Measurements from ENCODE around the gene TAF1. TPM values are rescaled to one million over a fixed set of nuclear protein-coding genes. Genes with fewer than 3 reads are reported as not detected.
"Not testable (repeated sequence)": the region's sequence is repeated elsewhere in the genome, so short reads cannot be mapped to it uniquely, and the experiment has no call there.

The TAF1 gene
- total RNA-seq, 1 donor from 2014 or later = 23.3 TPM

DNA sequence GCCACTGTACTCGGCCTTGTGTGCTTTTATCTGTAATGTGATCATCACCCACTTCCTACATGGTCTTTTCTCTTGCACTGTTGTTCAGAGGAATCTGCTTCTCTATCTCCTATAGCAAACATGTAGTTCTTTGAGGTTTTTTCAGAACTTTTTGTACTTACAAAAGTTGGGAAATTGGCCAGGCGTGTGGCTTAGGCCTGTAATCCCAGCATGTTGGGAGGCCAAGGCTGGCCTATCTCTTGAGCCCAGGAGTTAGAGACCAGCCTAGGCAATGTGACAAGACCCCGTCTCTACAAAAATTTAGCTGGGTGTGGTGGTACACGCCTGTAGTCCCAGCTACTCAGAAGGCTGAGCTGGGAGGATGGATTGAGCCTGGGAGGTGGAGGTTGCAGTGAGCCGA lies 30.4 kb downstream of the TAF1 start:
- Mint-ChIP-seq H3K27me3 (ENCODE audit: low read depth, unreplicated experiment) (no peaks in the 10 kb centered on the region), H3K4me1 (ENCODE audit: low read depth, unreplicated experiment) (no peaks in the 10 kb centered on the region)
- peaks cover 23% of the 10 kb centered on the region for H3K36me3 ChIP-seq (ENCODE audit: insufficient read depth, low read length)

DNA sequence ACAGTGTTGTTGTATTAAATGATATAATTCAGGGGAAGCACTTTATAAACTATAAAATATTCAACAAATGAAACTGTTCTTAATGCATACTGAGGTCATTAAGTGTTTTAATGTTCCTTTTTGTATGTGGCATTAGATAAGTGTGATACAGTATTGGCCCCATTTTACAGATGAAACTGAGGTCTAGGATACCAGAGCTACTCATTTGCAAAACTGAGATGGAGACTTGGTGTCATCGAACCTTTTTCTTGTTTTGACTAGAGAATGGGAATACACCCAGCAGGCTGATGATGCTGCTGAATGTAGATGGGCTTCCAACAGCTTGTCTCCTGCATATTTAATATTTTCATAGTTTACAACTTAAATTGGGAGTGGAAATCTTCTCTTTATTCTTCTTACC lies 34.6 kb downstream of the TAF1 start:
- Mint-ChIP-seq H3K4me1 (ENCODE audit: low read depth, unreplicated experiment) (no peaks in the 10 kb centered on the region), H3K36me3 (ENCODE audit: low read depth, unreplicated experiment) (peaks cover 6% of the 10 kb centered on the region), H3K27ac (ENCODE audit: unreplicated experiment) (no peak overlapping the region), H3K27me3 (ENCODE audit: low read depth, unreplicated experiment) (no peaks in the 10 kb centered on the region), H3K9me3 (ENCODE audit: unreplicated experiment) (peaks cover 2% of the 10 kb centered on the region), H3K4me3 (ENCODE audit: unreplicated experiment) (no peak overlapping the region)
- Histone ChIP-seq H4K20me1 (ENCODE audit: insufficient read depth, low read length) (no peaks in the 10 kb centered on the region), H2AFZ (ENCODE audit: low read depth, low read length) (no peak overlapping the region), H3K9me3 (ENCODE audit: insufficient read depth, low read depth, low read length) (no peaks in the 10 kb centered on the region), H3K4me2 (ENCODE audit: low read length) (no peak overlapping the region), H3K4me1 (ENCODE audit: insufficient read depth, low read length) (no peaks in the 10 kb centered on the region), H3K79me2 (ENCODE audit: insufficient read depth, low read length) (no peaks in the 10 kb centered on the region), H3K4me3 (ENCODE audit: insufficient read depth, low read depth, low read length) (no peak overlapping the region), H3K9ac (ENCODE audit: low read length) (no peak overlapping the region), H3K27ac (ENCODE audit: low read depth, low read length) (no peak overlapping the region), H3K36me3 (ENCODE audit: insufficient read depth, low read length) (peaks cover 12% of the 10 kb centered on the region), H3K27me3 (ENCODE audit: insufficient read depth, low read length) (no peaks in the 10 kb centered on the region)
- TF ChIP-seq, protein P1, sequence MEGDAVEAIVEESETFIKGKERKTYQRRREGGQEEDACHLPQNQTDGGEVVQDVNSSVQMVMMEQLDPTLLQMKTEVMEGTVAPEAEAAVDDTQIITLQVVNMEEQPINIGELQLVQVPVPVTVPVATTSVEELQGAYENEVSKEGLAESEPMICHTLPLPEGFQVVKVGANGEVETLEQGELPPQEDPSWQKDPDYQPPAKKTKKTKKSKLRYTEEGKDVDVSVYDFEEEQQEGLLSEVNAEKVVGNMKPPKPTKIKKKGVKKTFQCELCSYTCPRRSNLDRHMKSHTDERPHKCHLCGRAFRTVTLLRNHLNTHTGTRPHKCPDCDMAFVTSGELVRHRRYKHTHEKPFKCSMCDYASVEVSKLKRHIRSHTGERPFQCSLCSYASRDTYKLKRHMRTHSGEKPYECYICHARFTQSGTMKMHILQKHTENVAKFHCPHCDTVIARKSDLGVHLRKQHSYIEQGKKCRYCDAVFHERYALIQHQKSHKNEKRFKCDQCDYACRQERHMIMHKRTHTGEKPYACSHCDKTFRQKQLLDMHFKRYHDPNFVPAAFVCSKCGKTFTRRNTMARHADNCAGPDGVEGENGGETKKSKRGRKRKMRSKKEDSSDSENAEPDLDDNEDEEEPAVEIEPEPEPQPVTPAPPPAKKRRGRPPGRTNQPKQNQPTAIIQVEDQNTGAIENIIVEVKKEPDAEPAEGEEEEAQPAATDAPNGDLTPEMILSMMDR (IDR thresholded peaks at IDR 0.05; ENCODE audit: insufficient read depth, low read depth, low read length) = no peak
- no peak for TF ChIP-seq EZH2 (IDR thresholded peaks at IDR 0.05; ENCODE audit: insufficient read depth, low read length)
- FAIRE-seq = no peak
- DNase-seq (ENCODE audit: low read depth) = no peak

More for the DNA sequence above, 30.4 kb downstream of the TAF1 start:
- TF ChIP-seq, protein P1 (IDR thresholded peaks at IDR 0.05; ENCODE audit: insufficient read depth, low read depth, low read length) = no peak
- no peak for TF ChIP-seq EZH2 (IDR thresholded peaks at IDR 0.05; ENCODE audit: insufficient read depth, low read length)
- no peak for DNase-seq (ENCODE audit: low read depth)
- Histone ChIP-seq H3K4me1 (ENCODE audit: insufficient read depth, low read length) (no peaks in the 10 kb centered on the region), H3K9me3 (ENCODE audit: insufficient read depth, low read depth, low read length) (no peaks in the 10 kb centered on the region), H4K20me1 (ENCODE audit: insufficient read depth, low read length) (no peaks in the 10 kb centered on the region), H3K79me2 (ENCODE audit: insufficient read depth, low read length) (no peaks in the 10 kb centered on the region), H2AFZ (ENCODE audit: low read depth, low read length) (no peak overlapping the region), H3K9ac (ENCODE audit: low read length) (no peak overlapping the region), H3K27me3 (ENCODE audit: insufficient read depth, low read length) (no peaks in the 10 kb centered on the region), H3K4me2 (ENCODE audit: low read length) (no peak overlapping the region), H3K4me3 (ENCODE audit: insufficient read depth, low read depth, low read length) (no peak overlapping the region), H3K27ac (ENCODE audit: low read depth, low read length) (no peak overlapping the region)
- Mint-ChIP-seq H3K4me3 (ENCODE audit: unreplicated experiment) (no peak overlapping the region), H3K27ac (ENCODE audit: unreplicated experiment) (no peak overlapping the region), H3K36me3 (ENCODE audit: low read depth, unreplicated experiment) (peaks cover 16% of the 10 kb centered on the region), H3K9me3 (ENCODE audit: unreplicated experiment) (peaks cover 2% of the 10 kb centered on the region)
- no peak for FAIRE-seq

DNA sequence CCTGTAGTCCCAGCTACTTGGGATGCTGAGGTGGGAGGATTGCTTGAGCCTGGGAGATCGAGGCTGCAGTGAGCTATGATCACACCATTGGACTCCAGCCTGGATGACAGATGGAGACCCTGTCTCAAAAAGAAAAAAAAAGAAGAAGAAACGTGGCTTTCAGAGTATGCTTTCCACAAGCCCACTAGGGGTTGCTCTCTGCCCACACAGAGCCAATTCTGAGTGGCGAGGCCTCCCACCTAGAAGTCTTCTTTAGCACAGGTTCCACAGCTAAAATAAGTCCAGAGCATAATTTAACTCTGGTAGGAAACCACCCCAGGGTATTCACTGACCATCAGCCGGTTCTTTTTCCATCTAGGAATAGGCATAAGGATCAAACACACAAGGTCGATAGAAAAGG lies 50.1 kb downstream of the TAF1 start:
- not testable (repeated sequence) for H3K27ac ChIP-seq (ENCODE audit: low read depth, low read length); H3K27me3 ChIP-seq (ENCODE audit: insufficient read depth, low read length); H2AFZ ChIP-seq (ENCODE audit: low read depth, low read length); H3K27me3 Mint-ChIP-seq (ENCODE audit: low read depth, unreplicated experiment); H3K9me3 Mint-ChIP-seq (ENCODE audit: unreplicated experiment); H3K4me1 Mint-ChIP-seq (ENCODE audit: low read depth, unreplicated experiment); H3K9ac ChIP-seq (ENCODE audit: low read length); H3K79me2 ChIP-seq (ENCODE audit: insufficient read depth, low read length); H3K4me2 ChIP-seq (ENCODE audit: low read length); H3K4me3 ChIP-seq (ENCODE audit: insufficient read depth, low read depth, low read length); H3K4me3 Mint-ChIP-seq (ENCODE audit: unreplicated experiment); H3K4me1 ChIP-seq (ENCODE audit: insufficient read depth, low read length); H3K36me3 Mint-ChIP-seq (ENCODE audit: low read depth, unreplicated experiment); H3K9me3 ChIP-seq (ENCODE audit: insufficient read depth, low read depth, low read length); H4K20me1 ChIP-seq (ENCODE audit: insufficient read depth, low read length); DNase-seq (ENCODE audit: low read depth); H3K27ac Mint-ChIP-seq (ENCODE audit: unreplicated experiment)
- peak; percentile 97 for FAIRE-seq
- peaks cover 13% of the 10 kb centered on the region for H3K36me3 ChIP-seq (ENCODE audit: insufficient read depth, low read length)
